HepG2 (cell line): ENCODE measurements around the gene MBTPS1.

ENCODE experiments used
- CREM ChIP-seq, 2 experiments: sonication (generic) in 1 of 2; formaldehyde crosslinking in 1 of 2; IDR thresholded peaks; 2 replicates each; pipeline versions ENCODE4 v1.4.0 to v1.6.1; 2016 to 2020; ENCODE audit warnings: antibody characterized with exemption in 1 of 2, mild to moderate bottlenecking in 1 of 2, missing genetic modification reagents in 1 of 2
- CTCF ChIP-seq: sonication (generic); formaldehyde crosslinking; IDR thresholded peaks from 2 replicates; pipeline ENCODE4 v1.5.0; 2020; ENCODE audit warnings: mild to moderate bottlenecking, missing genetic modification reagents, moderate library complexity
- EP300 ChIP-seq, 3 experiments: sonication (generic) in 1 of 3; formaldehyde crosslinking in 1 of 3; IDR thresholded peaks; 2 replicates each; pipeline versions ENCODE4 v1.5.1 to v1.6.1; 2011 to 2020; ENCODE audit warnings: low read depth in 2 of 3, low read length in 2 of 3, borderline replicate concordance in 1 of 3, improper control_type of control experiment in 1 of 3, mild to moderate bottlenecking in 1 of 3, missing genetic modification reagents in 1 of 3, moderate library complexity in 1 of 3
- GPN1 ChIP-seq: sonication (generic); formaldehyde crosslinking; IDR thresholded peaks from 2 replicates; pipeline ENCODE4 v1.5.1; 2020; ENCODE audit warnings: missing genetic modification reagents, borderline replicate concordance
- HOMEZ ChIP-seq: IDR thresholded peaks from 2 replicates; pipeline ENCODE4 v1.6.1; 2016; ENCODE audit warnings: low read depth
- POLR2AphosphoS5 ChIP-seq: IDR thresholded peaks from 2 replicates; pipeline ENCODE4 v1.6.1; 2012; ENCODE audit warnings: low read depth, low read length
- U2AF1 ChIP-seq: fragments of 200-400 bp; formaldehyde crosslinking; optimal IDR thresholded peaks from 2 replicates; pipeline ENCODE3; 2017; ENCODE audit warnings: mild to moderate bottlenecking, low read depth, low read length
- ZNF263 ChIP-seq: sonication (generic); formaldehyde crosslinking; IDR thresholded peaks from 2 replicates; pipeline ENCODE4 v1.4.0; 2020; ENCODE audit warnings: missing genetic modification reagents
- ZNF367 ChIP-seq: sonication (generic); formaldehyde crosslinking; IDR thresholded peaks from 2 replicates; pipeline ENCODE4 v1.4.0; 2020; ENCODE audit warnings: missing genetic modification reagents, borderline replicate concordance
- ZNF780A ChIP-seq: sonication (generic); formaldehyde crosslinking; IDR thresholded peaks from 2 replicates; pipeline ENCODE4 v1.8.0; 2022; ENCODE audit warnings: mild to moderate bottlenecking, missing genetic modification reagents, moderate library complexity
- TF ChIP-seq, protein P1 (sequence below): sonication (generic); formaldehyde crosslinking; IDR thresholded peaks from 2 replicates; pipeline ENCODE4 v1.4.0; 2020; ENCODE audit warnings: missing genetic modification reagents

- TF ChIP-seq, protein P1, sequence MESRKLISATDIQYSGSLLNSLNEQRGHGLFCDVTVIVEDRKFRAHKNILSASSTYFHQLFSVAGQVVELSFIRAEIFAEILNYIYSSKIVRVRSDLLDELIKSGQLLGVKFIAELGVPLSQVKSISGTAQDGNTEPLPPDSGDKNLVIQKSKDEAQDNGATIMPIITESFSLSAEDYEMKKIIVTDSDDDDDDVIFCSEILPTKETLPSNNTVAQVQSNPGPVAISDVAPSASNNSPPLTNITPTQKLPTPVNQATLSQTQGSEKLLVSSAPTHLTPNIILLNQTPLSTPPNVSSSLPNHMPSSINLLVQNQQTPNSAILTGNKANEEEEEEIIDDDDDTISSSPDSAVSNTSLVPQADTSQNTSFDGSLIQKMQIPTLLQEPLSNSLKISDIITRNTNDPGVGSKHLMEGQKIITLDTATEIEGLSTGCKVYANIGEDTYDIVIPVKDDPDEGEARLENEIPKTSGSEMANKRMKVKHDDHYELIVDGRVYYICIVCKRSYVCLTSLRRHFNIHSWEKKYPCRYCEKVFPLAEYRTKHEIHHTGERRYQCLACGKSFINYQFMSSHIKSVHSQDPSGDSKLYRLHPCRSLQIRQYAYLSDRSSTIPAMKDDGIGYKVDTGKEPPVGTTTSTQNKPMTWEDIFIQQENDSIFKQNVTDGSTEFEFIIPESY (CRISPR knock-in tag), result no peak
- TF ChIP-seq HOMEZ (CRISPR knock-in tag) (no peak), ZNF263 (CRISPR knock-in tag) (no peak), POLR2AphosphoS5 (no peak), ZNF780A (CRISPR knock-in tag) (no peak), U2AF1 (no peak), CREM (IDR thresholded peaks at IDR 0.05) (no peak), CREM (CRISPR knock-in tag; IDR thresholded peaks at IDR 0.05) (no peak), EP300 (IDR thresholded peaks at IDR 0.05; ENCODE audit: low read depth in 2 of 2, low read length in 2 of 2) (no peak), EP300 (CRISPR knock-in tag; IDR thresholded peaks at IDR 0.05; ENCODE audit: borderline replicate concordance) (no peak), GPN1 (CRISPR knock-in tag) (no peak), CTCF (CRISPR knock-in tag) (no peak), ZNF367 (CRISPR knock-in tag) (no peak)
Observed at GRCh38 chr16:84161801-84162200, 45.1 kb upstream of the MBTPS1 start.
